GM12878 (cell line): ENCODE data around the gene DZIP1L. TPM values are rescaled to one million over a fixed set of nuclear protein-coding genes. Genes with fewer than 3 reads are reported as not detected.

ENCODE experiments used
- CBX3 ChIP-seq: fragments of 200-600 bp; sonication (generic); IDR thresholded peaks from 2 replicates; pipeline ENCODE4 v1.6.1; 2016; ENCODE audit warnings: low read depth, borderline replicate concordance
- GATAD2B ChIP-seq: fragments of 450-650 bp; conservative IDR thresholded peaks from 2 replicates; pipeline ENCODE4 v1.6.1; 2017; ENCODE audit warnings: low read depth, mild to moderate bottlenecking, moderate library complexity
- IKZF1 ChIP-seq: fragments of 450-650 bp; conservative IDR thresholded peaks from 2 replicates; pipeline ENCODE4 v1.6.1; 2017; ENCODE audit warnings: antibody characterized with exemption, mild to moderate bottlenecking
- JUNB ChIP-seq: IDR thresholded peaks from 2 replicates; pipeline ENCODE4 v1.6.1; 2016; ENCODE audit warnings: antibody characterized with exemption, mild to moderate bottlenecking
- NBN ChIP-seq: fragments of 450-650 bp; IDR thresholded peaks from 2 replicates; pipeline ENCODE4 v1.6.1; 2016
- RB1 ChIP-seq: fragments of 450-650 bp; formaldehyde crosslinking; IDR thresholded peaks from 2 replicates; pipeline ENCODE4 v1.6.1; 2017; ENCODE audit warnings: mild to moderate bottlenecking, borderline replicate concordance
- SREBF1 ChIP-seq: IDR thresholded peaks from 2 replicates; pipeline ENCODE4 v1.6.1; 2012; ENCODE audit warnings: mild to moderate bottlenecking, low read length
- TARDBP ChIP-seq: IDR thresholded peaks from 2 replicates; pipeline ENCODE4 v1.6.1; 2016; ENCODE audit warnings: borderline replicate concordance
- TCF7 ChIP-seq: IDR thresholded peaks from 2 replicates; pipeline ENCODE4 v1.6.1; 2014; ENCODE audit warnings: antibody characterized with exemption, borderline replicate concordance
- ZNF622 ChIP-seq: fragments of 450-650 bp; IDR thresholded peaks from 2 replicates; pipeline ENCODE4 v1.6.1; 2017; ENCODE audit warnings: mild to moderate bottlenecking, inconsistent platforms
- ZSCAN29 ChIP-seq: fragments of 450-650 bp; IDR thresholded peaks from 2 replicates; pipeline ENCODE4 v1.6.1; 2017; ENCODE audit warnings: mild to moderate bottlenecking, moderate library complexity
- polyA plus RNA-seq, 11 experiments: library from polyadenylated mRNA; depleted of rRNA in 4 of 11; unstranded in 6 of 11; stranded (reverse) in 5 of 11; fragments of >200 nt; fragmentation: Nextera tagmentation in 4 of 11; fragmentation: Illumina TruSeq in 1 of 11; extraction: Ambion mirVana in 4 of 11; extraction: Trizol in 1 of 11; gene quantifications; 1 replicate in 1 of 11; 2 replicates in 10 of 11; pipeline versions ENCODE4 v1.2.1 to v1.2.3, GENCODE V29; 2011 to 2016; ENCODE audit warnings: inconsistent platforms in 2 of 11, missing spikeins in 2 of 11, low read depth in 1 of 11
- total RNA-seq, 4 experiments: library from RNA; depleted of rRNA in 3 of 4; stranded (reverse); fragments of >200 nt in 3 of 4; fragmentation: Illumina TruSeq in 1 of 4; extraction: Trizol in 1 of 4; gene quantifications; 2 replicates each; pipeline versions ENCODE4 v1.2.1 to v1.2.3, GENCODE V29; 2013 to 2021
- TF ChIP-seq, protein P1 (sequence below): fragments of 450-650 bp; IDR thresholded peaks from 2 replicates; pipeline ENCODE4 v1.6.1; 2016; ENCODE audit warnings: mild to moderate bottlenecking, moderate library complexity, borderline replicate concordance
- TF ChIP-seq, protein P2 (sequence below): IDR thresholded peaks from 2 replicates; pipeline ENCODE4 v1.6.1; 2012; ENCODE audit warnings: low read length, inconsistent platforms
- TF ChIP-seq, protein P3 (sequence below): IDR thresholded peaks from 2 replicates; pipeline ENCODE4 v1.6.1; 2011; ENCODE audit warnings: borderline replicate concordance, low read depth, mild to moderate bottlenecking, moderate library complexity, low read length; ENCODE audit not compliant: insufficient read depth, poor library complexity, severe bottlenecking
- TF ChIP-seq, protein P4 (sequence below): fragments of 450-650 bp; formaldehyde crosslinking; IDR thresholded peaks from 2 replicates; pipeline ENCODE4 v1.4.0; 2022; ENCODE audit warnings: mild to moderate bottlenecking, moderate library complexity

DZIP1L gene
- total and polyA plus RNA-seq, 10 of the 15 experiments (the other 5 are each of a cell fraction or from before 2014, with no cell fraction given), result not detected

DNA sequence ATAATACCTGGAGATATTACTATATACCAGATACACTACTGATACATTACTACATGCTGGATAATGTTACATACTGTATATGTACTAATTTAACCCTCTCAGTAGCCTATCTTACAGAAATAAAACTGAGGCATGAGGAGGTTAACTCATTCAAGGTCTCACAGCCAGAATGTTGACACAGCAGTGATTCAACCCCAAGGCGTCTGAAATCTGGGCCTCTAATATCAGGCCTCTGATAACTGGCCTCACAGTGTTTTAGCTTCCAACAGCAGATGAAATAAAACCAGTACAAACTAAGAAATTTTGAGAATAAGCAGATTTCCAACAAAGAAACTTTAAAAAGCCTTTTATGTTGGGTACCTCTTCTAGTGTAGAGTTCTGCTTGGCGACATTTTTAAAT, 23.4 kb downstream of the DZIP1L start (continued):
- TF ChIP-seq, protein P1, sequence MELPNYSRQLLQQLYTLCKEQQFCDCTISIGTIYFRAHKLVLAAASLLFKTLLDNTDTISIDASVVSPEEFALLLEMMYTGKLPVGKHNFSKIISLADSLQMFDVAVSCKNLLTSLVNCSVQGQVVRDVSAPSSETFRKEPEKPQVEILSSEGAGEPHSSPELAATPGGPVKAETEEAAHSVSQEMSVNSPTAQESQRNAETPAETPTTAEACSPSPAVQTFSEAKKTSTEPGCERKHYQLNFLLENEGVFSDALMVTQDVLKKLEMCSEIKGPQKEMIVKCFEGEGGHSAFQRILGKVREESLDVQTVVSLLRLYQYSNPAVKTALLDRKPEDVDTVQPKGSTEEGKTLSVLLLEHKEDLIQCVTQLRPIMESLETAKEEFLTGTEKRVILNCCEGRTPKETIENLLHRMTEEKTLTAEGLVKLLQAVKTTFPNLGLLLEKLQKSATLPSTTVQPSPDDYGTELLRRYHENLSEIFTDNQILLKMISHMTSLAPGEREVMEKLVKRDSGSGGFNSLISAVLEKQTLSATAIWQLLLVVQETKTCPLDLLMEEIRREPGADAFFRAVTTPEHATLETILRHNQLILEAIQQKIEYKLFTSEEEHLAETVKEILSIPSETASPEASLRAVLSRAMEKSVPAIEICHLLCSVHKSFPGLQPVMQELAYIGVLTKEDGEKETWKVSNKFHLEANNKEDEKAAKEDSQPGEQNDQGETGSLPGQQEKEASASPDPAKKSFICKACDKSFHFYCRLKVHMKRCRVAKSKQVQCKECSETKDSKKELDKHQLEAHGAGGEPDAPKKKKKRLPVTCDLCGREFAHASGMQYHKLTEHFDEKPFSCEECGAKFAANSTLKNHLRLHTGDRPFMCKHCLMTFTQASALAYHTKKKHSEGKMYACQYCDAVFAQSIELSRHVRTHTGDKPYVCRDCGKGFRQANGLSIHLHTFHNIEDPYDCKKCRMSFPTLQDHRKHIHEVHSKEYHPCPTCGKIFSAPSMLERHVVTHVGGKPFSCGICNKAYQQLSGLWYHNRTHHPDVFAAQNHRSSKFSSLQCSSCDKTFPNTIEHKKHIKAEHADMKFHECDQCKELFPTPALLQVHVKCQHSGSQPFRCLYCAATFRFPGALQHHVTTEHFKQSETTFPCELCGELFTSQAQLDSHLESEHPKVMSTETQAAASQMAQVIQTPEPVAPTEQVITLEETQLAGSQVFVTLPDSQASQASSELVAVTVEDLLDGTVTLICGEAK, result no peak
- no peak for TF ChIP-seq IKZF1
- TF ChIP-seq, protein P2, sequence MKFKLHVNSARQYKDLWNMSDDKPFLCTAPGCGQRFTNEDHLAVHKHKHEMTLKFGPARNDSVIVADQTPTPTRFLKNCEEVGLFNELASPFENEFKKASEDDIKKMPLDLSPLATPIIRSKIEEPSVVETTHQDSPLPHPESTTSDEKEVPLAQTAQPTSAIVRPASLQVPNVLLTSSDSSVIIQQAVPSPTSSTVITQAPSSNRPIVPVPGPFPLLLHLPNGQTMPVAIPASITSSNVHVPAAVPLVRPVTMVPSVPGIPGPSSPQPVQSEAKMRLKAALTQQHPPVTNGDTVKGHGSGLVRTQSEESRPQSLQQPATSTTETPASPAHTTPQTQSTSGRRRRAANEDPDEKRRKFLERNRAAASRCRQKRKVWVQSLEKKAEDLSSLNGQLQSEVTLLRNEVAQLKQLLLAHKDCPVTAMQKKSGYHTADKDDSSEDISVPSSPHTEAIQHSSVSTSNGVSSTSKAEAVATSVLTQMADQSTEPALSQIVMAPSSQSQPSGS, result no peak
- no peak for TF ChIP-seq TCF7
- TF ChIP-seq JUNB, result no peak
- TF ChIP-seq TARDBP, result no peak
- TF ChIP-seq, protein P3, sequence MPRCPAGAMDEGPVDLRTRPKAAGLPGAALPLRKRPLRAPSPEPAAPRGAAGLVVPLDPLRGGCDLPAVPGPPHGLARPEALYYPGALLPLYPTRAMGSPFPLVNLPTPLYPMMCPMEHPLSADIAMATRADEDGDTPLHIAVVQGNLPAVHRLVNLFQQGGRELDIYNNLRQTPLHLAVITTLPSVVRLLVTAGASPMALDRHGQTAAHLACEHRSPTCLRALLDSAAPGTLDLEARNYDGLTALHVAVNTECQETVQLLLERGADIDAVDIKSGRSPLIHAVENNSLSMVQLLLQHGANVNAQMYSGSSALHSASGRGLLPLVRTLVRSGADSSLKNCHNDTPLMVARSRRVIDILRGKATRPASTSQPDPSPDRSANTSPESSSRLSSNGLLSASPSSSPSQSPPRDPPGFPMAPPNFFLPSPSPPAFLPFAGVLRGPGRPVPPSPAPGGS, result no peak
- TF ChIP-seq ZSCAN29, result no peak
- no peak for TF ChIP-seq ZNF622
- TF ChIP-seq, protein P4, sequence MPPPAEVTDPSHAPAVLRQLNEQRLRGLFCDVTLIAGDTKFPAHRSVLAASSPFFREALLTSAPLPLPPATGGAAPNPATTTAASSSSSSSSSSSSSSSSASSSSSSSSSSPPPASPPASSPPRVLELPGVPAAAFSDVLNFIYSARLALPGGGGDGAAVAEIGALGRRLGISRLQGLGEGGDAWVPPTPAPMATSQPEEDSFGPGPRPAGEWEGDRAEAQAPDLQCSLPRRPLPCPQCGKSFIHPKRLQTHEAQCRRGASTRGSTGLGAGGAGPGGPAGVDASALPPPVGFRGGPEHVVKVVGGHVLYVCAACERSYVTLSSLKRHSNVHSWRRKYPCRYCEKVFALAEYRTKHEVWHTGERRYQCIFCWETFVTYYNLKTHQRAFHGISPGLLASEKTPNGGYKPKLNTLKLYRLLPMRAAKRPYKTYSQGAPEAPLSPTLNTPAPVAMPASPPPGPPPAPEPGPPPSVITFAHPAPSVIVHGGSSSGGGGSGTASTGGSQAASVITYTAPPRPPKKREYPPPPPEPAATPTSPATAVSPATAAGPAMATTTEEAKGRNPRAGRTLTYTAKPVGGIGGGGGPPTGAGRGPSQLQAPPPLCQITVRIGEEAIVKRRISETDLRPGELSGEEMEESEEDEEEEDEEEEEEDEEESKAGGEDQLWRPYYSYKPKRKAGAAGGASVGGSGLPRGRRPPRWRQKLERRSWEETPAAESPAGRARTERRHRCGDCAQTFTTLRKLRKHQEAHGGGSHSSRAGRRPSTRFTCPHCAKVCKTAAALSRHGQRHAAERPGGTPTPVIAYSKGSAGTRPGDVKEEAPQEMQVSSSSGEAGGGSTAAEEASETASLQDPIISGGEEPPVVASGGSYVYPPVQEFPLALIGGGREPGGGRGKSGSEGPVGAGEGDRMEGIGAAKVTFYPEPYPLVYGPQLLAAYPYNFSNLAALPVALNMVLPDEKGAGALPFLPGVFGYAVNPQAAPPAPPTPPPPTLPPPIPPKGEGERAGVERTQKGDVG (CRISPR knock-in tag), result no peak
- TF ChIP-seq RB1, result no peak
- TF ChIP-seq NBN, result no peak
- no peak for TF ChIP-seq SREBF1
- no peak for TF ChIP-seq GATAD2B
- TF ChIP-seq CBX3, result no peak
